BE2C (cell line): Measurements from ENCODE around the gene RABGAP1.

Source experiments
- DNase-seq: peaks from one replicate; pipeline ENCODE4 v3.0.0-alpha.2; 2020
- H3K27me3 ChIP-seq: fragments of 250-450 bp; sonication (Bioruptor Pico); 2 replicates; pipeline ENCODE4 v1.5.1; 2020; ENCODE audit warnings: mild to moderate bottlenecking
- H3K36me3 ChIP-seq: fragments of 250-450 bp; sonication (Bioruptor Pico); 2 replicates; pipeline ENCODE4 v1.5.1; 2020; ENCODE audit warnings: mild to moderate bottlenecking
- H3K4me1 ChIP-seq: fragments of 250-450 bp; sonication (Bioruptor Pico); 2 replicates; pipeline ENCODE4 v1.5.1; 2020
- H3K4me3 ChIP-seq: 2 replicates; pipeline ENCODE4 v1.5.1; 2011; ENCODE audit warnings: low read depth, low read length
- H3K9me3 ChIP-seq: fragments of 250-450 bp; sonication (Bioruptor Pico); 2 replicates; pipeline ENCODE4 v1.5.1; 2020
- TF ChIP-seq, protein P1 (sequence below): IDR thresholded peaks from 2 replicates; pipeline ENCODE4 v1.5.1; 2012; ENCODE audit warnings: mild to moderate bottlenecking, low read depth, low read length

RABGAP1 gene

DNA sequence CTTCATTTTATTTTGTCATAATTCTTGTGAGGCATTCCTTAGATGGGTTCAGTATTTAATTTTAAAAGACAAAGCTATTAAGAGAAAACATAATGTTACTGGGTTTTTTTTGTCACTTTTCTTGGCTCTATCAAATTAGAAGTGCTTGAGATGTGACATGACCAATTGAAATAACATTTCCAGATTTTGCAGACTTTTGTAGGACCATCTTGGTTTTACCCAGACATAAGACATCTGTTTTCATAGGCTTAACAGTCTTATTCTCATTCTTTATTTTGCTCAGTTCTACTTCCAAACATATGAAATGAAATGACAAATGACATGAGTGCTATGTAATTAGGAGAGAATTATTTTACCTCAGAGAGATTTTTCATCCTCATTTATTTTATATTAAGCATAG is 112.2 kb downstream of the RABGAP1 start:
- H3K27me3 ChIP-seq, result no peaks in the 10 kb centered on the region
- no peak overlapping the region for H3K4me3 ChIP-seq

DNA sequence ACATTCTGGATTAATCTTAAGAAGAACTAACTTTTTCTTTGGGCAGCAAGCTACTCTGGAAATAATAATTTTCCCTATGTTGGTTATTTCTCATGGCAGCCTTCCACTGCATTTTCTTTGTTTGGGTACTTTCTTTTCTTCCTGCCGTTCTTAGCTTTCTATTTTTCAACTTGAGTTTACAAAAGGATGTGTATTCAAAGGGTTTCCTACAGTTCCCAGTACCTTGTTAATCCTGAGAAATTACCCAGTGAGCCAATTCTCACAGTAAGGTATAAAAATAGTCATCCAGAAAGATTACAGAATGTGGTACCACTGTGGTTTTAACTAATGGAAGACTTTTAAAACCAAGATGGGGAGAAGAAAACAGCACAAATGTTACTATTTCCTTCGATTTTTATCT is 112.9 kb downstream of the RABGAP1 start:
- Histone ChIP-seq H3K36me3 (peaks cover 10% of the 10 kb centered on the region), H3K4me1 (no peaks in the 10 kb centered on the region), H3K9me3 (no peaks in the 10 kb centered on the region), H3K4me3 (no peak overlapping the region), H3K27me3 (no peaks in the 10 kb centered on the region)
- no peak for DNase-seq
- TF ChIP-seq, protein P1, sequence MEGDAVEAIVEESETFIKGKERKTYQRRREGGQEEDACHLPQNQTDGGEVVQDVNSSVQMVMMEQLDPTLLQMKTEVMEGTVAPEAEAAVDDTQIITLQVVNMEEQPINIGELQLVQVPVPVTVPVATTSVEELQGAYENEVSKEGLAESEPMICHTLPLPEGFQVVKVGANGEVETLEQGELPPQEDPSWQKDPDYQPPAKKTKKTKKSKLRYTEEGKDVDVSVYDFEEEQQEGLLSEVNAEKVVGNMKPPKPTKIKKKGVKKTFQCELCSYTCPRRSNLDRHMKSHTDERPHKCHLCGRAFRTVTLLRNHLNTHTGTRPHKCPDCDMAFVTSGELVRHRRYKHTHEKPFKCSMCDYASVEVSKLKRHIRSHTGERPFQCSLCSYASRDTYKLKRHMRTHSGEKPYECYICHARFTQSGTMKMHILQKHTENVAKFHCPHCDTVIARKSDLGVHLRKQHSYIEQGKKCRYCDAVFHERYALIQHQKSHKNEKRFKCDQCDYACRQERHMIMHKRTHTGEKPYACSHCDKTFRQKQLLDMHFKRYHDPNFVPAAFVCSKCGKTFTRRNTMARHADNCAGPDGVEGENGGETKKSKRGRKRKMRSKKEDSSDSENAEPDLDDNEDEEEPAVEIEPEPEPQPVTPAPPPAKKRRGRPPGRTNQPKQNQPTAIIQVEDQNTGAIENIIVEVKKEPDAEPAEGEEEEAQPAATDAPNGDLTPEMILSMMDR, result no peak

More for the DNA sequence above, 112.2 kb downstream of the RABGAP1 start:
- Histone ChIP-seq H3K9me3 (no peaks in the 10 kb centered on the region), H3K4me1 (no peaks in the 10 kb centered on the region), H3K36me3 (peaks cover 10% of the 10 kb centered on the region)
- TF ChIP-seq, protein P1, result no peak
- no peak for DNase-seq

DNA sequence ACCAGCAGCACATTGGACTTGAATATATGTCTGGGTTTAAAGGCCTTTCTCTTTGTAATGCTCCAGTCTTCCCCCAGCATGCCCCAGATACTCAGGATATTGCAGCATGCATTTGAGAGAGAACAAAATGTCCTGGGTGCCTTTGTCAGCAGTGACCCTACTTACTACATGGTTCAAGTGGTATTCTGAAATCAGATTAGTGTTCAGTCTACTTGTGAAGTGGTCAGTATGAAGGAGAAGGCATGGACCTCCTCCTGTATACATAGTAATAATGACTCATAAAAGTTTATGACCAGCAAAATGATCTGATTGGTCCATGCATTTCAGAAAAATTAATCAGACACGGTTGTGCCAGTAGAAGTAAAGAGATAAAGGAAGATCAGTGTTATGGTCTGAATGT is 118.0 kb downstream of the RABGAP1 start:
- Histone ChIP-seq H3K4me1 (no peaks in the 10 kb centered on the region), H3K27me3 (no peaks in the 10 kb centered on the region), H3K4me3 (no peak overlapping the region), H3K36me3 (peaks cover 5% of the 10 kb centered on the region; the same call in 1 of the 2 replicates), H3K9me3 (no peaks in the 10 kb centered on the region)
- no peak for DNase-seq
- TF ChIP-seq, protein P1, result no peak

DNA sequence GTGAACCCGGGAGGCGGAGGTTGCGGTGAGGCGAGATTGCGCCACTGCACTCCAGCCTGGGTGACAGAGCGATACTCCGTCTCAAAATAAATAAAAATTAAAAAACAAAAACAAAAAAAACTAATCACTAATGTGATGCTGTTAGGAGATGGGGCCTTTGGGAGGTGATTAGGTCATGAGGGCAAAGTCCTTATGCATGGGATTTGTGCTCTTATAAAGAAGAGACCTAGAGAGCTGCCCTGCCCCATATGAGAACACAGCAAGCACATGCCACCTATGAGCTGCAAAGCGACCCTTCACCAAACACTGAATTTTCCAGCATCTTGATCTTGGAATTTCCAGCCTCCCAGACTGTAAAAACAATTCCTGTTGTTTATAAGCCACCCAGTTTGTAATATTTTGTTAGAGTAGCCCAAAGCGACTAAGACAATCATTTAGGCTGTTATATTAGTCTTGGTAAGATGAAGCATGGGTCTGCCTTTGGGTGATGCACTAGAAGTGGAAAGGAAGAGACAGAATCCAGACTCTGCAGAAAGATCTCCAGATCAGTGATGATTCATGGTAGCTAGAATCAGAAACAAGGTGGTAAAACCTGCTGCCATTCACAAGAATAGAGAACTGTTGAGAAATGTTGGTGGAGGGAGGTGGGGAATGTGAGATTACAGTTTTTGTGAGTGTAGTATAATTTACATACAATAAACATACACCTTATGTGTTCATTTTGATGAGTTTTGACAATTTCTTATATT is 118.8 kb downstream of the RABGAP1 start:
- no peak for DNase-seq
- Histone ChIP-seq H3K4me1 (no peaks in the 10 kb centered on the region), H3K36me3 (peaks cover 5% of the 10 kb centered on the region; the same call in 1 of the 2 replicates), H3K4me3 (no peak overlapping the region), H3K27me3 (no peaks in the 10 kb centered on the region), H3K9me3 (no peaks in the 10 kb centered on the region)
- TF ChIP-seq, protein P1, result no peak

DNA sequence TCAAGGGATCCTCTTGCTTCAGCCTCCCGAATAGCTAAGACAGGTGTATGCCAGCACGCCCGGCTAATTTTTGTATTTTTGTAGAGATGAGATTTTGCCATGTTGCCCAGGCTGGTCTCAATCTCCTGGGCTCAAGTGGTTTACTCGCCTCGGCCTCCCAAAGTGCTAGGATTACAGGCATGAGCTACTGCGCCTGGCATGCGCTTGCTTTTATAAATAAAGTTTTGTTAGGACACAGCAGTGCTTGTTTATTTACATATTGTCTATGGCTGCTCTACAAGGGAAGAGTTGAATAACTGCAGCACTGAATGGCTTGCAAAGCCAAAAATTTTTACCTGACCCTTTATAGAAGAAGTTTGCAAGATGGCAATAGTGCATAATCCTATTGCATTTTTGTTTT is 120.4 kb downstream of the RABGAP1 start:
- H3K4me1 ChIP-seq, result no peaks in the 10 kb centered on the region
- no peaks in the 10 kb centered on the region for H3K27me3 ChIP-seq
- no peaks in the 10 kb centered on the region for H3K9me3 ChIP-seq
- peaks cover 10% of the 10 kb centered on the region for H3K36me3 ChIP-seq
- DNase-seq, result no peak
- no peak overlapping the region for H3K4me3 ChIP-seq
- TF ChIP-seq, protein P1, result no peak
